Measurements from ENCODE around the gene SACS.

The SACS gene

GRCh38 chr13:23418776-23419683 is 14.5 kb downstream of the SACS start:
- TF ChIP-seq, protein P1, sequence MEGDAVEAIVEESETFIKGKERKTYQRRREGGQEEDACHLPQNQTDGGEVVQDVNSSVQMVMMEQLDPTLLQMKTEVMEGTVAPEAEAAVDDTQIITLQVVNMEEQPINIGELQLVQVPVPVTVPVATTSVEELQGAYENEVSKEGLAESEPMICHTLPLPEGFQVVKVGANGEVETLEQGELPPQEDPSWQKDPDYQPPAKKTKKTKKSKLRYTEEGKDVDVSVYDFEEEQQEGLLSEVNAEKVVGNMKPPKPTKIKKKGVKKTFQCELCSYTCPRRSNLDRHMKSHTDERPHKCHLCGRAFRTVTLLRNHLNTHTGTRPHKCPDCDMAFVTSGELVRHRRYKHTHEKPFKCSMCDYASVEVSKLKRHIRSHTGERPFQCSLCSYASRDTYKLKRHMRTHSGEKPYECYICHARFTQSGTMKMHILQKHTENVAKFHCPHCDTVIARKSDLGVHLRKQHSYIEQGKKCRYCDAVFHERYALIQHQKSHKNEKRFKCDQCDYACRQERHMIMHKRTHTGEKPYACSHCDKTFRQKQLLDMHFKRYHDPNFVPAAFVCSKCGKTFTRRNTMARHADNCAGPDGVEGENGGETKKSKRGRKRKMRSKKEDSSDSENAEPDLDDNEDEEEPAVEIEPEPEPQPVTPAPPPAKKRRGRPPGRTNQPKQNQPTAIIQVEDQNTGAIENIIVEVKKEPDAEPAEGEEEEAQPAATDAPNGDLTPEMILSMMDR (IDR thresholded peaks at IDR 0.05) = no peak

DNA sequence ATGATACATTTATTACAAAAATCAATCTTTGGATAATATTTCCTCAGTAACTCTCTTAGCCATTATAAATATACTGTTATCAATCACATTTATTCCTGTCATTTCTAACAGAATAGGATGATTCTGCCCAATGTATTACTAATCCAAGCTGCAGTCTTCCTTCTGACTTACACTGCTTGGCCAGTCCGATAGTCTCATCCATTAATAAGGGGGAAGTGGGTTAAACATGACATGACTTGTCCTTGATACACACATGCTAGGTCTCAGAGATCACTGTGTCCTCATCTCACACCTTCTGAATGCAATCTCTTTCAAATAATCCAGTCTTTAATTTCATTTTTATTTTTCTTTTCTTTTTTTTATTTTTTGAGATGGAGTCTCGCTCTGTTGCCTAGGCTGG is 18.8 kb downstream of the SACS start:
- TF ChIP-seq, protein P1 (IDR thresholded peaks at IDR 0.05) = no peak

- TF ChIP-seq, protein P1 (IDR thresholded peaks at IDR 0.05) = no peak
Observed at GRCh38 chr13:23411706-23412105, 21.8 kb downstream of the SACS start.

- TF ChIP-seq, protein P1 (IDR thresholded peaks at IDR 0.05) = no peak
Observed at GRCh38 chr13:23411220-23411619, 22.3 kb downstream of the SACS start.

GRCh38 chr13:23408026-23408425 is 25.5 kb downstream of the SACS start:
- TF ChIP-seq, protein P1 (IDR thresholded peaks at IDR 0.05) = no peak

GRCh38 chr13:23399347-23399746 is 34.2 kb downstream of the SACS start:
- TF ChIP-seq, protein P1 (IDR thresholded peaks at IDR 0.05) = no peak

GRCh38 chr13:23394821-23395220 is 38.7 kb downstream of the SACS start:
- TF ChIP-seq, protein P1 (IDR thresholded peaks at IDR 0.05) = no peak

All from LNCAP (cell line).